IPS-18a (cell line): ENCODE data around the gene PRSS33.

Experiments used
- H3K27ac ChIP-seq: one replicate; pipeline ENCODE4 v1.5.1; 2013; ENCODE audit warnings: low read length
- H3K27me3 ChIP-seq: one replicate; pipeline ENCODE4 v1.6.1; 2013; ENCODE audit warnings: mild to moderate bottlenecking, low read length; ENCODE audit not compliant: control insufficient read depth, insufficient read depth
- H3K36me3 ChIP-seq: one replicate; pipeline ENCODE4 v1.6.1; 2013; ENCODE audit warnings: low read depth, low read length; ENCODE audit not compliant: control insufficient read depth
- H3K4me1 ChIP-seq: one replicate; pipeline ENCODE4 v1.6.1; 2013; ENCODE audit warnings: low read depth, low read length; ENCODE audit not compliant: control insufficient read depth
- H3K4me3 ChIP-seq: one replicate; pipeline ENCODE4 v1.5.1; 2013; ENCODE audit warnings: low read length
- H3K9ac ChIP-seq: one replicate; pipeline ENCODE4 v1.6.1; 2013; ENCODE audit warnings: mild to moderate bottlenecking, low read length, moderate library complexity
- H3K9me3 ChIP-seq: one replicate; pipeline ENCODE4 v1.6.1; 2013; ENCODE audit warnings: low read depth, low read length; ENCODE audit not compliant: control insufficient read depth

PRSS33 gene, protein sequence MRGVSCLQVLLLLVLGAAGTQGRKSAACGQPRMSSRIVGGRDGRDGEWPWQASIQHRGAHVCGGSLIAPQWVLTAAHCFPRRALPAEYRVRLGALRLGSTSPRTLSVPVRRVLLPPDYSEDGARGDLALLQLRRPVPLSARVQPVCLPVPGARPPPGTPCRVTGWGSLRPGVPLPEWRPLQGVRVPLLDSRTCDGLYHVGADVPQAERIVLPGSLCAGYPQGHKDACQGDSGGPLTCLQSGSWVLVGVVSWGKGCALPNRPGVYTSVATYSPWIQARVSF

DNA sequence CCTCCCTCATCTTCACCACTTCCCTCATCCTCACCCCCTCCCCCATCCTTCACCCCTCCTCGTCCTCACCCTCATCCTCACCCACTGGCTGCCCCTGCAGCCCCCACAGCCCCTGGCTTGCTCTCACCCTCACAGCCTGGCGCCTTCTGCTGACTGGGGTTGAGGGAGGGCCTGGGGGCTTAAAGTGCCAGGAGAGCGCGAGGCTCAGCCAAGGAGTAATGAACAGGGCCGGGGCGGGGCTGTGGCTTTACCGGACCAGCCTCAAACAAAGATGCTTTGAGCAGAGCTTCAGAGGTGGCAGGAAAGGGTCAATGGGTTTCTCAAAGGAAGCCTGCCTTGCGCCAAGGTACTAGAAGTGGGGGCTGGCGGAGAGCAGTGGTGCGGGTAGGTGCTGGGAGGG is at the start of gene PRSS33:
Gene PRSS33, minus strand, starts transcription at position 155 of the 400 bp plus-strand sequence. CDS start 1,013 bp downstream, outside the sequence.
- Histone ChIP-seq H3K27ac (no peak within 1 kb of the TSS), H3K4me1 (no peaks in the 10 kb centered on the region), H3K27me3 (no peaks in the 10 kb centered on the region), H3K36me3 (no peaks in the 10 kb centered on the region), H3K9me3 (no peaks in the 10 kb centered on the region), H3K9ac (no peak within 1 kb of the TSS), H3K4me3 (no peak within 1 kb of the TSS)

DNA sequence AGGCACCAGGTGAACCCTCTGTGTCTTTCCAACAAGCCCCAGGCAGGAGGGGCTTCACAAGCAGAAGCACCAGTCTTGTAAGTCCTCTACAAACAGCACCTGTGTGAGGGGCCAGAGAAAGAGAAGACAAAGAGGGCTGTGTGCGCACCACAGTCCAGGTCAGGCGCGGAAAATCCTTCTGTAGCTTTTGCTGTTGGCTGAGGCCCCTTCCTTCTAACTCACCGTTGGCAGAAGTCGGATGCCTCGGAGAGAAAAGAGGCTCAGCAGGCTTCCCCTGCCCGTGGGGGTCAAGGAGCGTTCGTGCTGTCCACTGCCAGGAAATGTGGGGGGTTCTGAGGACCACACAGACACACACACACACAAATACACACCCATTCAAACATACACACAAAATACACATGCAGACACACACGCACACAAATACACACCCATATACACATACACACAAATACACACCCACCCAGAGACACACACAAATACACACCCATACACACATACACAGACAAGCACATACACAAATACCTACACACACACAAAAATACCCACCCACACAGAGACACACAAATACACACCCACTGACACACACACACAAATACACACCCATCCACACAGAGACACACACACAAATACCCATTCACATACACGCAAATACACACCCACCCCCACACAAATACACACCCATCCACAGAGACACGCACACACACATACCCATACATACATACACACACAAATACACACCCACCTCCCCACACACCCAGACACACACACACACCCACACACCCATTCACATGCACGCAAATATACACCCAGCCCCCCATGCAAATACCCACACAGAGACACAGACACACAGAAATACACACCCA is 49.5 kb upstream of the PRSS33 start:
- Histone ChIP-seq H3K27me3 (no peaks in the 10 kb centered on the region), H3K36me3 (no peaks in the 10 kb centered on the region), H3K27ac (no peak overlapping the region), H3K9me3 (no peaks in the 10 kb centered on the region), H3K4me1 (peaks cover 5% of the 10 kb centered on the region), H3K4me3 (no peak overlapping the region), H3K9ac (no peak overlapping the region)

DNA sequence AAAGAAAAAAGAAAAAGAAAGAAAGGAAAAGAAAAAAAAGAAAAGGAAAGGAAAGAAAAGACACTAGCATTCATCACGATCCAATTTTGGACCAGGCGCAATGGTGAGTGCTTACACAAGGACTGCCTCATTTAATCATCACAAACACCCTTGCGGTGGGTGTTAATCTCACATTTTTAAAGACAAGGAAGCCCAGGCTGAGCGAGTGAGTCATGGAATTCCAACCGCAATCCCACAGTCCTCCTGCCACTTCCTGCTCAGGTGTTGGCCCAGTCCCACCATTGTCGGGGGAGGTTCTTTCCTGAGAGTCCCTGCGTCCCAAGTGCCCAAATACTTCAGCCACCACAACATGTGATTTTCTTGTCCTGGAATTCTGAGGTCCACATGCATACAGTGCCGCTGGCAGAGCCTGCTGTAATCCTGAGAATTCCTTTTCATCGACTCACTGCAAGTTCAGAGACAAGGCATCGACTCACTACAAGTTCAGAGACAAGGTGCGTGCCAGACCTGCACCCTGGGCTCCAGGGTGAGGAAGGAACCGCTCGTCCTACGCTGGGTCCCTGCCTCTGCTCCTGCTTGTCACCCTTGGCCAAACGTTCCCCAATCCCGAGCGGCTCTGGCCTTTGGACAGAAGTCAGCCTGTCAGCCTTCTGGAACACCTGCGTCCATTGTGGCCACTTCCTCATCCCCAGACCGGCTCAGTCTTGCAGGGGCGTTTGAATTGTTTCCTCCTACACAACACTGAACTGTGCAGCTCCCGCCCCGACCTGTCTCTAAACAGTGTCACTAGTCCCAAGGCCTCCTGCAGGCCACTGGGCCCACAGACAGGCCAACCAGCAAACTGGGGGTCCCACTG is 48.5 kb upstream of the PRSS33 start:
- Histone ChIP-seq H3K9ac (no peak overlapping the region), H3K27me3 (no peaks in the 10 kb centered on the region), H3K9me3 (no peaks in the 10 kb centered on the region), H3K36me3 (no peaks in the 10 kb centered on the region), H3K4me1 (peaks cover 5% of the 10 kb centered on the region), H3K4me3 (no peak overlapping the region), H3K27ac (no peak overlapping the region)

DNA sequence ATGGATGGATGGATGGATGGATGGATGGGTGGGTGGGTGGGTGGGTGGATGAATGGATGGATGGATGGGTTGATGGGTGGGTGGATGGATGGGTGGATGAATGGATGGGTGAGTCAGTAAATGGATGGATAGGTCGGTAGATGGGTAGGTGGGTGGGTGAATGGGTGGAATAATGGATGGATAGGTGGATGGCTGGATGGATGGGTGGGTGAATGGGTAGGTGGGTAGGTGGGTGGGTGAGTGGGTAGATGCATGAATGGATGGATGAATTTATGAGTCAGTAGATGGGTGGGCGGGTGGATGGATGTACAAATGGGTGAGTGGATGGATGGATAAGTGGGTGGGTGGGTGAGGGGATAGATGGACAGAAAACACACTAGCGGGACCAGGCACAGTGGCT is 47.6 kb upstream of the PRSS33 start:
- no peaks in the 10 kb centered on the region for H3K27me3 ChIP-seq

DNA sequence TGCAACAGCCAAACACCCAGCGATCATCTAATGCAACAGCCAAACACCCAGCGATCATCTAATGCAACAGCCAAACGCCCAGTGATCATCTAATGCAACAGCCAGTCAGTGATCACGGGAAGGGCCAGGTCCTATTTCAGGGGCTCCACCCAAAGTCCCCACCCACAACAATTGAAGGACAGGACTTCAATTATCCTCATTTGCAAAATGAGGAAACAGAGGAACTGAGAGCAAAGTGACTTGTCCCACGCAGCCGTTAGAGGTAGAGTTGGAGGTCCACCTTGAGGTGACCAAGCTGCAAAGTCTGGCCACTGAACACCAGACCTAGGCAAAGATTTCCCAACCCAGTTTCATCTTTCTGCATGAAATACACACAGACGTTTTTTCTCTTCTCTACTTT is 46.4 kb upstream of the PRSS33 start:
- Histone ChIP-seq H3K27ac (no peak overlapping the region), H3K9ac (no peak overlapping the region), H3K36me3 (no peaks in the 10 kb centered on the region), H3K4me3 (no peak overlapping the region), H3K9me3 (no peaks in the 10 kb centered on the region), H3K4me1 (peaks cover 5% of the 10 kb centered on the region), H3K27me3 (no peaks in the 10 kb centered on the region)

More for the DNA sequence above, 47.6 kb upstream of the PRSS33 start:
- Histone ChIP-seq H3K4me3 (no peak overlapping the region), H3K36me3 (no peaks in the 10 kb centered on the region), H3K4me1 (peaks cover 5% of the 10 kb centered on the region), H3K9ac (no peak overlapping the region), H3K9me3 (no peaks in the 10 kb centered on the region), H3K27ac (no peak overlapping the region)

DNA sequence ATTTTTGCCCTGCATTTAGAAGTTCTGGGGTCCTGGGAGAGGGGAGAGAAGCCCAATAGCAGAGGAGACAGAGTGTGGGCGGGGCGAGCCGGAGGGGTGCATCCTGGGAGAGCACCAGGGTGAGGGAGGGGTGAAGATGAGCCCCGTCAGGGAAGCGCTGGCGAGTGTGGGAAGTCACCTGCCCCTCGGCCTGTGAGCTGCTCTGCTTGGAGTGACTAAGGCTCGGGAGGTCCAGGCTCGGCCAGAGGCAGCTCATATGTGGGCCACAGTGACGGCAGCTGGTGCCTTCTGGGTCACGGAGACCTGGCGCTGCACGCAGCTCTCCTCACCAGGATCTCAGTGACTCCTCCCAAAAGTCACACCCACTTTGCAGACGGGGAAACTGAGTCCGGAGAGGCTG is 43.8 kb upstream of the PRSS33 start:
- Histone ChIP-seq H3K9me3 (no peaks in the 10 kb centered on the region), H3K4me1 (peaks cover 5% of the 10 kb centered on the region), H3K27me3 (no peaks in the 10 kb centered on the region), H3K36me3 (no peaks in the 10 kb centered on the region), H3K9ac (no peak overlapping the region), H3K27ac (no peak overlapping the region), H3K4me3 (no peak overlapping the region)

DNA sequence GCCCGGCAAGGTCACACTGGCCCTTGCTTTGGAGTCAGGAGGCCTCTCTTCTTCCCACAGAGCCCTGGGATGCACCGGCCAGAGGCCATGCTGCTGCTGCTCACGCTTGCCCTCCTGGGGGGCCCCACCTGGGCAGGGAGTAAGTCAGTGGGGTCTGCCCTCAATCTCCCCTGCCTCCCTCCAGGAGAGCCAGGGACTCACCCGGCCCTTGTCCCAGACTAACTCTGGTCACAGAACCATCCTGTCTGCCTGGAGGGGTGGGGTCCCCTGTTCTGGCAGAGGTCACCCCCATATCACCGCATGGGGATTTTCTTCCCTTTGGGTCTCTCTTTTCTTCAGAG is 43.0 kb upstream of the PRSS33 start:
- no peak overlapping the region for H3K27ac ChIP-seq
- no peak overlapping the region for H3K4me3 ChIP-seq
- no peaks in the 10 kb centered on the region for H3K4me1 ChIP-seq
- H3K9ac ChIP-seq = no peak overlapping the region
- H3K36me3 ChIP-seq = no peaks in the 10 kb centered on the region
- no peaks in the 10 kb centered on the region for H3K27me3 ChIP-seq
- no peaks in the 10 kb centered on the region for H3K9me3 ChIP-seq

DNA sequence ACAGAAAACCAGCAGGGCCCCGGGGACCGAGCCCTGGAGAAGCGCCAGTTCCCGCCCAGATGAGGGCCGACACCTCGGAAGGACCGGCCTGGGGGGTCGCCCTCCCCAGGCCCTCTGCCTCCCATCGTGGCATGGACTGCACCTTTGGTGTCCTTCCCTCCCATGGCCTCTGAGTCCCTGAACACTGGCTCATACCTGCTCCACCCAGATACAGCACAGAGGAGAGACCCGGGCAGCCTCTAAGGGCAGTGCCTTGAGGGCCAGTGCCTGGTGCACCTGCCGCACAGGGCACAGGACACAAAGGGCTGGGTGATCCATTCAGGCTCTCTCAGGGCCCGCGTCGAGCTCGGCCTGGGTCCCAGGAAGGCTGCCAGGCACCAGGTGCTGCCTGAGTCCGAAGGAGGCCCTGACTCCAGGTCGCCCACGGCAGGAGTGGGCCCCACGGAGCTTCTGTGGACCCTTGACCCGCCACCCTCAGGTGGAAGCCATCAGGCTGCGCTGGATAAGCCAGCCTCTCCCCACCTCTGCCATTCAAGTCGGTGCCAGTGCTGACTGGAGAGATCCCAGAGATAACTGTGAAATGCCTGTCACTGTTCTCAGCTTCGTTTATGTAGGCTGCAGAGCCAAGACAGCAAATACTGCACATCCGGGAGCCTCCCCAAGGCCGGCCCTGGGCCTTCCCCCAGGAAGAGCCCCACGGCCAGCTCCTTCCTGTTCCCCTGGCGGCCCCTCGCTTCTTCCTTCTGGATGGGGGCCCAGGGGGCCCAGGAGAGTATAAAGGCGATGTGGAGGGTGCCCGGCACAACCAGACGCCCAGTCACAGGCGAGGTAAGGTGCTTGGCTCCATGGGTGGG is 42.4 kb upstream of the PRSS33 start, which contains the start of gene ZG16B:
Gene ZG16B, plus strand, starts transcription at position 803 of the 854 bp plus-strand sequence. CDS start 139 bp downstream, outside the sequence.
- Histone ChIP-seq H3K4me1 (no peaks in the 10 kb centered on the region), H3K9ac (no peak within 1 kb of the TSS), H3K4me3 (no peak within 1 kb of the TSS), H3K9me3 (no peaks in the 10 kb centered on the region), H3K27me3 (no peaks in the 10 kb centered on the region), H3K36me3 (no peaks in the 10 kb centered on the region), H3K27ac (no peak within 1 kb of the TSS)

DNA sequence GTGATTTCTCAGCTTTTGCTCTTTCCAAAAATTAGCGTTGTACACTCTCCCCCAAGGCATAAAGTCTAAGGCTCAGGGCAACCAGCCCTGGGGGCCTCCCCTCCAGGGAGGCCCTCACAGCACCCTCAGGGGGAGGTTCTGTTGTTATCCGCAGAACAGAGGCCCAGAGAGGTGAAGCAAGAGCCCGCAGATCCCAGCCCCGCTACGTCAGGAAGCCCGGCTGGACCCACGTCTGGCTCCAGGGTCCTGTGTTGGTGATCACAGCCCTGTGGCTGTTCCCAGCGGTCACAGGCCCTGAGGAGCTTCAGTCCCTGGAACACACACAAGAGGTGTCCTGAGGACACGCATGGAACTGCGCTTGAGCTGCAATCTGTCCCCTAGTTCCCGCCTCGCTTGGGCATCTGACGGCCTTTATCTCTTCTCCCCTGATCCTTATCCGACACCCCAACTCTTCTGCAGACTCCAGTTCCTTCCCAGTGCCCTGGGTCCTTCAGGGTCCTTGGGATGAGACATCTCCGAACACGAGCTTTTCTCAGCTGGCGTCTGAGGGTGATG is 41.6 kb upstream of the PRSS33 start:
- Histone ChIP-seq H3K27ac (no peak overlapping the region), H3K27me3 (no peaks in the 10 kb centered on the region), H3K4me3 (no peak overlapping the region), H3K9me3 (no peaks in the 10 kb centered on the region), H3K36me3 (no peaks in the 10 kb centered on the region), H3K4me1 (no peaks in the 10 kb centered on the region), H3K9ac (no peak overlapping the region)

DNA sequence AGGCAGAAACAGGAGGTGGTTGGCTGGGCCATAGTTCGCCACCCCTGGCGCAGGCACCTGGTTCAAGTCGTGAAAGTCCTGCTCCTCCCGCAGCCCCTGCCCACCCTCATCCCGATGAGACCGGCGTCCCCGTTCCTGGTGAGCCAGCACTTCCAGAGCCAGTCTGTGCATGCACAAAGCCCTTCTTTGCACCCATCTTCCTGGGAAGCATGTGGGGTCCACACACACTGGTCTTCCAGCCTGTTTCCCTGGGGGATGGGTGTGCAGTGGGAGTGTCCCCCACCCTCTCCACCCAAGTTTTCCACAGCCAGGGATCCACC is 41.1 kb upstream of the PRSS33 start:
- H3K9me3 ChIP-seq = no peaks in the 10 kb centered on the region
- no peaks in the 10 kb centered on the region for H3K27me3 ChIP-seq
- H3K4me3 ChIP-seq = no peak overlapping the region
- no peak overlapping the region for H3K9ac ChIP-seq
- H3K36me3 ChIP-seq = no peaks in the 10 kb centered on the region
- no peak overlapping the region for H3K27ac ChIP-seq
- H3K4me1 ChIP-seq = no peaks in the 10 kb centered on the region
